H1 (cell line): ENCODE measurements around the gene TLR4. TPM values are rescaled to one million over a fixed set of nuclear protein-coding genes. Genes with fewer than 3 reads are reported as not detected.
A peak's percentile ranks its signal among the peaks of the same experiment; 100 is the strongest.

Source experiments
- CTCF ChIA-PET: fragments of 300-600 bp; sonication (Branson Sonifier 250); formaldehyde crosslinking; loops from one replicate; lab custom pipeline; 2021; ENCODE audit not compliant: partially characterized antibody; lab: Charles Lee
- POLR2A ChIA-PET: fragments of 300-600 bp; sonication (Branson Sonifier 250); formaldehyde crosslinking; loops from one replicate; lab custom pipeline; 2021; ENCODE audit warnings: inconsistent platforms; ENCODE audit not compliant: partially characterized antibody; lab: Charles Lee
- DNase-seq, 2 experiments: peaks; one replicate each; pipeline versions ENCODE4 v3.0.0 to v3.0.0-alpha.2; 2010 to 2022; ENCODE audit warnings: low spot score in 2 of 2, low read depth in 1 of 2, mixed read lengths in 1 of 2
- FAIRE-seq: peaks from 2 replicates; lab custom pipeline; 2011; peaks lifted over from hg19 to GRCh38; lab: Jason Lieb, UNC
- H2AFZ ChIP-seq: 2 replicates; pipeline ENCODE4 v1.8.1; 2012; ENCODE audit warnings: low read length, inconsistent platforms
- H2AK5ac ChIP-seq: 2 replicates; pipeline ENCODE4 v1.6.1; 2013; ENCODE audit warnings: low read depth, low read length
- H2BK120ac ChIP-seq: replicated peaks from 2 replicates; pipeline ENCODE3; 2013; ENCODE audit warnings: low read depth, low read length, inconsistent platforms
- H2BK12ac ChIP-seq: 2 replicates; pipeline ENCODE4 v1.6.1; 2013; ENCODE audit warnings: low read depth, low read length
- H2BK15ac ChIP-seq: 2 replicates; pipeline ENCODE4 v1.6.1; 2013; ENCODE audit warnings: low read length
- H2BK20ac ChIP-seq: 2 replicates; pipeline ENCODE4 v1.6.1; 2013; ENCODE audit warnings: low read length
- H2BK5ac ChIP-seq: 2 replicates; pipeline ENCODE4 v1.6.1; 2013; ENCODE audit warnings: low read depth, low read length
- H3K14ac ChIP-seq: 2 replicates; pipeline ENCODE4 v1.6.1; 2013; ENCODE audit warnings: inconsistent platforms; ENCODE audit not compliant: insufficient read length
- H3K18ac ChIP-seq: 2 replicates; pipeline ENCODE4 v1.6.1; 2013; ENCODE audit warnings: low read length; ENCODE audit errors: extremely low read depth
- H3K23ac ChIP-seq: 2 replicates; pipeline ENCODE4 v1.6.1; 2013; ENCODE audit warnings: inconsistent platforms; ENCODE audit not compliant: insufficient read length
- H3K23me2 ChIP-seq: 2 replicates; pipeline ENCODE4 v1.6.1; 2013; ENCODE audit warnings: low read depth, low read length
- H3K27ac ChIP-seq: 2 replicates; pipeline ENCODE4 v1.6.1; 2011; ENCODE audit warnings: low read depth, low read length, inconsistent platforms
- H3K27me3 ChIP-seq, 4 experiments: replicated peaks in 1 of 4; 1 replicate in 1 of 4; 2 replicates in 3 of 4; pipeline versions ENCODE4 v1.6.1 to v1.8.1; 2011 to 2013; ENCODE audit warnings: low read length in 3 of 4, mild to moderate bottlenecking in 3 of 4, inconsistent platforms in 2 of 4, mixed read lengths in 2 of 4, moderate library complexity in 1 of 4; ENCODE audit not compliant: control insufficient read depth in 3 of 4, insufficient read depth in 3 of 4; ENCODE audit errors: extremely low read depth in 1 of 4
- H3K36me3 ChIP-seq, 4 experiments: 2 replicates each; pipeline versions ENCODE4 v1.6.1 to v1.8.1; 2011 to 2013; ENCODE audit warnings: mild to moderate bottlenecking in 4 of 4, low read length in 3 of 4, moderate library complexity in 2 of 4, control low read depth in 1 of 4, inconsistent platforms in 1 of 4; ENCODE audit not compliant: insufficient read depth in 4 of 4, control insufficient read depth in 2 of 4
- H3K4ac ChIP-seq: replicated peaks from 2 replicates; pipeline ENCODE3; 2013; ENCODE audit warnings: low read length, low read depth, mixed read lengths, inconsistent platforms; ENCODE audit not compliant: insufficient read length
- H3K4me1 ChIP-seq, 4 experiments: replicated peaks in 1 of 4; 1 replicate in 1 of 4; 2 replicates in 3 of 4; pipeline versions ENCODE4 v1.6.1 to v1.8.1; 2011 to 2013; ENCODE audit warnings: low read length in 3 of 4, inconsistent platforms in 2 of 4, mixed read lengths in 1 of 4; ENCODE audit not compliant: insufficient read depth in 4 of 4, control insufficient read depth in 3 of 4
- H3K4me2 ChIP-seq, 2 experiments: 2 replicates each; pipeline versions ENCODE4 v1.6.1 to v1.8.1; 2011 to 2013; ENCODE audit warnings: low read depth in 2 of 2, low read length in 2 of 2, control low read depth in 1 of 2, inconsistent platforms in 1 of 2, mild to moderate bottlenecking in 1 of 2; ENCODE audit not compliant: insufficient read depth in 1 of 2
- H3K4me3 ChIP-seq, 4 experiments: fragments of 200-600, 300-600 bp in 1 of 4; sonication (generic), shearing (Covaris generic), sonication (Bioruptor Twin) in 1 of 4; 2 replicates each; pipeline versions ENCODE4 v1.5.1 to v1.8.1; 2011 to 2016; ENCODE audit warnings: low read length in 4 of 4, low read depth in 3 of 4, control low read depth in 2 of 4, inconsistent platforms in 2 of 4, mild to moderate bottlenecking in 2 of 4, mixed read lengths in 1 of 4, moderate library complexity in 1 of 4; ENCODE audit not compliant: insufficient read depth in 2 of 4; ENCODE audit errors: extremely low read depth in 1 of 4
- H3K56ac ChIP-seq: replicated peaks from 2 replicates; pipeline ENCODE3; 2013; ENCODE audit warnings: low read depth, mild to moderate bottlenecking, mixed read lengths, low read length, inconsistent platforms; ENCODE audit not compliant: insufficient read length
- H3K79me1 ChIP-seq: 2 replicates; pipeline ENCODE4 v1.6.1; 2013; ENCODE audit warnings: low read depth, low read length, control low read depth
- H3K79me2 ChIP-seq, 2 experiments: 2 replicates each; pipeline versions ENCODE4 v1.6.1 to v1.8.1; 2012 to 2013; ENCODE audit warnings: low read length in 2 of 2, mild to moderate bottlenecking in 2 of 2, inconsistent platforms in 1 of 2; ENCODE audit not compliant: insufficient read depth in 2 of 2, control insufficient read depth in 1 of 2
- H3K9ac ChIP-seq, 4 experiments: replicated peaks in 1 of 4; 1 replicate in 1 of 4; 2 replicates in 3 of 4; pipeline versions ENCODE4 v1.6.1 to v1.8.1; 2011 to 2013; ENCODE audit warnings: low read depth in 3 of 4, low read length in 3 of 4, control low read depth in 2 of 4, mild to moderate bottlenecking in 2 of 4, moderate library complexity in 2 of 4, inconsistent platforms in 1 of 4; ENCODE audit errors: extremely low read depth in 1 of 4
- H3K9me3 ChIP-seq, 2 experiments: 2 replicates each; pipeline versions ENCODE4 v1.6.1 to v1.8.1; 2012 to 2013; ENCODE audit warnings: mild to moderate bottlenecking in 2 of 2, moderate library complexity in 2 of 2, control low read depth in 1 of 2, inconsistent platforms in 1 of 2, low read depth in 1 of 2, low read length in 1 of 2, mixed read lengths in 1 of 2; ENCODE audit not compliant: insufficient read depth in 2 of 2
- H4K20me1 ChIP-seq, 2 experiments: replicated peaks in 1 of 2; 2 replicates each; pipeline versions ENCODE3 to v1.8.1; 2011 to 2013; ENCODE audit warnings: inconsistent platforms in 2 of 2, low read length in 2 of 2, mild to moderate bottlenecking in 1 of 2; ENCODE audit not compliant: insufficient read depth in 2 of 2, control insufficient read depth in 1 of 2
- H4K5ac ChIP-seq: 2 replicates; pipeline ENCODE4 v1.6.1; 2013; ENCODE audit warnings: low read length, low read depth, mixed read lengths, inconsistent platforms; ENCODE audit not compliant: insufficient read length
- H4K8ac ChIP-seq: 2 replicates; pipeline ENCODE4 v1.8.0; 2013; ENCODE audit warnings: mild to moderate bottlenecking, moderate library complexity, low read length, inconsistent platforms; ENCODE audit not compliant: insufficient read depth; ENCODE audit errors: extremely low read depth
- H4K91ac ChIP-seq: replicated peaks from 2 replicates; pipeline ENCODE3; 2013; ENCODE audit warnings: low read length, mixed read lengths, inconsistent platforms; ENCODE audit not compliant: insufficient read length
- MAFK ChIP-seq: IDR thresholded peaks from 2 replicates; pipeline ENCODE4 v1.6.1; 2012; ENCODE audit warnings: low read depth, mild to moderate bottlenecking, improper control_type of control experiment, low read length
- WGBS, 2 experiments: shearing (Covaris generic) in 1 of 2; methylation state at CpG; one replicate each; pipeline versions ENCODE4 v1.1.6 to v1.1.7; 2013 to 2015; ENCODE audit warnings: low lambda C conversion rate in 2 of 2, mixed read lengths in 2 of 2, inconsistent platforms in 1 of 2, low coverage in 1 of 2, missing lambda C conversion rate in 1 of 2; ENCODE audit not compliant: insufficient replicate concordance in 2 of 2, insufficient coverage in 1 of 2, insufficient read length in 1 of 2; ENCODE audit errors: extremely low coverage in 1 of 2, missing lambda C conversion rate in 1 of 2; 5-methylcytosine and 5-hydroxymethylcytosine counted together
- polyA plus RNA-seq, 7 experiments: library from polyadenylated mRNA; depleted of rRNA in 3 of 7; stranded (reverse) in 5 of 7; unstranded in 2 of 7; fragments of >200 nt in 5 of 7; fragments of 200-250 nt in 2 of 7; gene quantifications; 1 replicate in 5 of 7; 2 replicates in 1 of 7; 4 replicates in 1 of 7; pipeline versions ENCODE4 v1.2.1 to v1.2.3, GENCODE V29; 2011 to 2013; ENCODE audit warnings: missing spikeins in 2 of 7, mixed read lengths in 2 of 7
- total RNA-seq: library from RNA; stranded (reverse); fragmentation: NEBNext Ultra II Directional; extraction: Animal tissue kit (Norgen Biotek cat#: 25700); gene quantifications from 2 replicates; pipeline ENCODE4 v1.2.1, GENCODE V29; 2021
- TF ChIP-seq, protein P1 (sequence below): IDR thresholded peaks from 2 replicates; pipeline ENCODE4 v1.6.1; 2012; ENCODE audit warnings: inconsistent platforms

The TLR4 gene
- total and polyA plus RNA-seq, 2 of the 8 experiments (the other 6 are each of a cell fraction or from before 2014, with no cell fraction given): 0.02 to 0.17 TPM

DNA sequence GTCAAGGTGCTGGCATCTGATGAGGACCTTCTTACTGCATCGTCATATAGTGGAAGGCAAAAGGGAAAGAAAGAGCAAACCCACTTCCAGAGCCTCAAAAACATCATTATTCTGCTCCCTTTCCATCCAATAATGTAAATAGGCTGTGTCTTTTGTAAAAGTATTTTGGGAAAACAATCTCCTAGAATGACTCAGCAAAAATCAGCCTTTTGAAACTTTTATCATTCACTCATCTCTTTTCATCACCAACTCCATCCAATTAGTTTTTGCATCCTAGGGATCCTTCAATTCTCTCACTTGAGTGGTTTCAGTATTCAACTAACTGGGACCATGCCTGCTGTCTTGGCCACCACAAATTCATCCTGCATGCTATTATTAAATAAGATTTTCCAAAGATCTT, 39.8 kb upstream of the TLR4 start:
- no peaks in the 10 kb centered on the region for H4K20me1 ChIP-seq
- no peak overlapping the region for H2BK120ac ChIP-seq
- H2AFZ ChIP-seq: no peak overlapping the region
- H3K4me1 ChIP-seq: no peaks in the 10 kb centered on the region
- no peak overlapping the region for H3K27ac ChIP-seq
- ChIA-PET POLR2A (no interaction called here), CTCF (no interaction called here)
- no peak overlapping the region for H2BK12ac ChIP-seq
- H2BK15ac ChIP-seq: no peak overlapping the region
- no peaks in the 10 kb centered on the region for H3K79me1 ChIP-seq
- no peak overlapping the region for H3K23ac ChIP-seq
- H3K4me2 ChIP-seq: no peak overlapping the region
- no peak overlapping the region for H2AK5ac ChIP-seq
- H3K79me2 ChIP-seq: no peaks in the 10 kb centered on the region
- TF ChIP-seq MAFK: peak; percentile 40; the same call in 1 of the 2 replicates
- TF ChIP-seq, protein P1, sequence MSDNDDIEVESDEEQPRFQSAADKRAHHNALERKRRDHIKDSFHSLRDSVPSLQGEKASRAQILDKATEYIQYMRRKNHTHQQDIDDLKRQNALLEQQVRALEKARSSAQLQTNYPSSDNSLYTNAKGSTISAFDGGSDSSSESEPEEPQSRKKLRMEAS: no peak
- no peak overlapping the region for H3K4ac ChIP-seq
- no peak overlapping the region for H3K4me3 ChIP-seq
- H3K9me3 ChIP-seq: no peaks in the 10 kb centered on the region
- H3K23me2 ChIP-seq: no peaks in the 10 kb centered on the region
- H3K9ac ChIP-seq: no peak overlapping the region
- H3K18ac ChIP-seq: no peak overlapping the region
- H3K36me3 ChIP-seq: no peaks in the 10 kb centered on the region; a peak in 1 of 8 replicates
- no peak overlapping the region for H4K91ac ChIP-seq
- H3K56ac ChIP-seq: no peak overlapping the region
- H2BK20ac ChIP-seq: no peak overlapping the region
- no peak overlapping the region for H4K5ac ChIP-seq
- H3K27me3 ChIP-seq: no peaks in the 10 kb centered on the region
- no peak for DNase-seq
- H2BK5ac ChIP-seq: no peak overlapping the region
- H3K14ac ChIP-seq: no peak overlapping the region
- FAIRE-seq: no peak
- no peak overlapping the region for H4K8ac ChIP-seq
- 84% methylated on average over 1 of the region's 1 CpG; no CpG with 5 or more reads in 1 of the 2 experiments for WGBS, 2 experiments
